HPDE6-E6E7 (cell line): Measurements from ENCODE around the gene NR6A1.

Experiments
- DNase-seq: peaks from one replicate; pipeline ENCODE4 v3.0.0; 2011; ENCODE audit warnings: missing footprints; ENCODE audit errors: extremely low spot score

Gene NR6A1

DNA sequence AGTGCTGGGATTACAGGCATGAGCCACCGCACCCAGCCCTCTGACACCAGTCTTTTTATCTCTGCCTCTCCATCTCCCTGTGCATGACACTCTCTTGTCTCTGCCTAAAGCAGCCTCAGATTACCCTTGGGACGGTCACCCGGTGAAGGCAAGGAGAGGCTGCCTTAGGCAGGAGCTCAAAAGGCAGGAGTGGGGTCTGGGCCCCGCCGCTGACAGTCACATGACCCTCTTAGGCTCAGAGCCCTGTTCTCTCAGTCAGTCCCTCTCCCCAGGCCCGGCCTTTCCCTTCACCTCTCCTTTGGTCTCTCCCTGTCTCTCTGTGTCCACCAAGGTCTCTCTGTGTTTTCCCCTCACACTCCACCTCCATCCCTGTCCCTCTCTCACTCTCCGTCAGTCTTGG is 298.3 kb downstream of the NR6A1 start:
- no peak for DNase-seq

DNA sequence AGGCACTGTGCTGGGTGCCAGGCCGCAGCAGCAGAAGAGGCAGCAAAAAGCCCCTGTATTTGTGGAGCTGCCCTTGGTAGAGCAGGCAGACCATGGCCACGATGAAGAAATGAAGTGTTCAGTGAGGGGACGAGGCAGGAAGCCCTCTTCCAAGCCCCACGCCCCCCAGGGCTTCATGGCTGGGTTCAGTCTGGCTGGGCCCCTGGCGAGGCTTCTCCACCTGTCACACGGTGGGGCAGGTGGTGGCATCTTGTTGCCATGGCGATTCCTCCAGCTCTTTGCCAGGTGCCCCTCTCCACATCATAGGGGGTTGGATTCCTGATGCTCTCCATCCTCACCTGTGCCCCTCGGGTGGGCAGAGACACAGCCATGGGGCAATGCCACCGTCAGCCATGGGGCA is 299.4 kb downstream of the NR6A1 start:
- no peak for DNase-seq

DNA sequence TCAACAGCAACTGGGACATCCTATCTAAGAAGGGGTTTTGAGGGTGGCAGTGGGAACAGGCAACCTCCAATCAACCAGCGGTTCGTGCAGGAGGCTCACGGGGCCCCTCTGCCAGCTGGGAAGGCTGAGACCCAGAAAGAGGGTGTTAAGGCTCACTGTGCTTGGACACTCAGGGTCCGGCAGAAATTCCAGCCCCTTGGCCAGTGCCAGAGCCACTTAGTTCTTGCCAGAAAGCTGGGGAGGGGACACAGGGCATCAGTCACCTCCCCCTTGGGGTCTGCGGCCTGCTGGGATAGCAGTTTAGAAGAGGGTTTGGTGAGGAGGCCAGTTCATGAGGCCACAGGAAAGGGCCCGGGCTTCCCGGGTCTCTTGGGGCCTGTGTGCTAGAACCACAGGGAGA is 300.4 kb downstream of the NR6A1 start:
- no peak for DNase-seq

DNA sequence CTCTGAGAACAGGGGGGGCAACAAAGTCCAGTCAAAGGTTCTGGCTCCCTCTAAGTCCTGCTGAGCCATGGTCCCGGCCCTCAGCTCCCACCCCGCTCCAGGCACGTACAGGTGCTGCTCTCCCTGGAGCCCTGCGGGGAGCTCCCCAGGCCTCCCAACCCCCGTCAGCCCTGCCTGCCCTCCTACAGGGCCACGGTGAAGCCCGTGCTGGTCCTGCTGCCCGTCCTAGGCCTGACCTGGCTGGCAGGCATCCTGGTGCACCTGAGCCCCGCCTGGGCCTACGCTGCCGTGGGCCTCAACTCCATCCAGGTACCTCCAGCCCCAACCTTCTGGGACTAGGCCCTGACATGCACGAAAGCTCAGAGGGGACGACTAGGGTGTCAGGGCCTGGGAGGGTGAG is 300.8 kb downstream of the NR6A1 start:
- DNase-seq: no peak

DNA sequence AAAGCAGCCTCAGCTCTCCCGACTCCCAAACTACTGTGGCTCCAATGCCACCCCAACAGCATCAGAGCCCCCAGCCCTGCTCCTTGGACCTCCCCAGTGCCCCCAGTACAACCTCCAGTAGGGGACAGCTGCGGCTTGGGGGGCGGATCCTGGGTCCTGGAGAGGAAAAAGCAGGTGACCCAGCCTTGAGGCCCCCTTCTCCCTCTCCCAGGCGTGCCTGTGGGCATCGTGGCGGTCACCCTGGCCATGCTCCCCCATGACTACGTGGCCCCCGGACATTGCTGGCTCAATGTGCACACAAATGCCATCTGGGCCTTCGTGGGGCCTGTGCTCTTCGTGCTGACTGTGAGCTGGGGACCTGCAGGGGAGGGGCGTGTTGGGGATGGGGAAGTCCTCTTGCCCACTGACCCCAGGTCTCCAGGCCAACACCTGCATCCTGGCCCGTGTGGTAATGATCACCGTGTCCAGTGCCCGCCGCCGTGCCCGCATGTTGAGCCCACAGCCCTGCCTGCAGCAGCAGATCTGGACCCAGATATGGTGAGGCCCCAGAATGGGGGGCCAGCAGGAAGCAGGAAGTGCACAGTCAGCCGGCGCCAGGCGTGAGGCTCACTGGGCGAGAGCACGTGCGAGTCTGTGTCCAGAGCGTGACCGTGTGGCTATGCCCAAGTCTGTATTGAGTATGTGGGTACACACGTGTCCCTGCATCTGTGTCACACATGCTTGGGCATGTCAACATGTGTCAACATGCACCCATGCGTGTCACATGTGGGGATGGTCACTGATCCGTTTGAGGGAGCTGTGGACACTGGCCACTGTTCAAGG is 301.9 kb downstream of the NR6A1 start:
- DNase-seq: no peak

DNA sequence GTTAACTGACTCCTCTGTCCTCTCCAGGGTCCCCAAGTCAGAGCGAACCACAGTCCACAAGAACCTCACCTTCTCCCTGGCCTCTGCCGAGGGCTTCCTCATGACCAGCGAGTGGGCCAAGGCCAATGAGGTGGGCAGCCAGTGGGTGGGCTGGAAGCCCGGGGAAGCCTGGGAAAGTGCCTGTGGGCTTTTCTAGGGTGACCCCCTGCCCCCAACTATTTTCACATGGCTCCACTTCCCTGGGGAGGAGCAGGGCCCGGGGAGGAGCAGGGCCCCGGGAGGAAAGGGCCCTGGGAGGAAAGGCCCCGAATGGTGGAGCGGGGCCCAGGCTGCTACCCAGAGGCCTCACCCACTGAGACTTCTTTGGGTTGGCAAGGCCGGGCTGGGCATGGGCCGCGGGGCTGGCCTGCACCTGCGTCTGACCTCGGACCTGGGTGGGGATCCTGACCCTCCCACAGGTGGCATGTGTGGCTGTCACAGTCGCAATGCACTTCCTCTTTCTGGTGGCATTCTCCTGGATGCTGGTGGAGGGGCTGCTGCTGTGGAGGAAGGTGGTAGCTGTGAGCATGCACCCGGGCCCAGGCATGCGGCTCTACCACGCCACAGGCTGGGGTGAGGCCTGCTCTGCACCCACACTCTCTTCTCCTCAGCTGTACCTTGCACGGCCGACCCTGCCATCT is 302.9 kb downstream of the NR6A1 start:
- DNase-seq: no peak

DNA sequence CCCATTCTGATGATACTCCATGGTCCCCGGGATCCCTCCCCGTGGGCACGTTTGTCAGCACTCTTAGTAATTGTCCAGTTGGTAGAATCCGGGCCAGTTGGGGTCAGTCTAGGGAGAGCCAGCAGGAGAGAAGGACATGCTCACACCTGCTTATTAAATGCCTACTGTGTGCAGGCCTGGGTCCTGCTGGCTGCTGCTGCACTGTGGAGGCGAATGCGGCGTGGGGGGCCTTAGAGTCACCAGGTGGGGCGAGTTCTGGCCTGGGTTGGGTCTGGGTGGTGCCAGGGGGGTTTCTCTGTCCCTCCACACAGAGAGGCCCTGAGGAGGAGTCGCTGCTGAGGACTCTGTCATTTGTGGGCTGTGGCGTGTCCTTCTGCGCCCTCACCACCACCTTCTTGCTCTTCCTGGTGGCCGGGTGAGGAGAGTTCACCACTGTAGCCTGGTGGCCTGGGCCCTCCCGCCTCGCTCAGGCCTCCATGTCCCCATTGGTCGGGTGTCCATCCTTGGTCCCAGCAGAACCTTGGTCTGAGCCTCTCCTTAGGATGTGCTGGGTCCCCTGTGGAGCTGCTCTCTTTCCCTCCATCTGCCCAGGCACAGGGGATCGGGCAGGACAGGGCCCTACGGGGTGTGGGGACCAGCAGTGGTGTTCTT is 303.6 kb downstream of the NR6A1 start:
- DNase-seq: no peak
